Chondrocyte (in vitro differentiated cells): ENCODE data around the gene ERN2. TPM values are rescaled to one million over a fixed set of nuclear protein-coding genes. Genes with fewer than 3 reads are reported as not detected.

Source experiments
- DNase-seq: peaks from one replicate; pipeline ENCODE4 v3.0.0; 2021; ENCODE audit warnings: mixed read lengths, low spot score
- H3K27ac Mint-ChIP-seq: one replicate; pipeline ENCODE4 v1.8.0; 2021; ENCODE audit warnings: mild to moderate bottlenecking, moderate library complexity, mixed read lengths; ENCODE audit not compliant: unreplicated experiment
- H3K27me3 Mint-ChIP-seq: 2 replicates; pipeline ENCODE4 v1.8.0; 2021; ENCODE audit warnings: low read depth, mixed read lengths
- H3K36me3 Mint-ChIP-seq: 2 replicates; pipeline ENCODE4 v1.8.0; 2021; ENCODE audit warnings: low read depth, mixed read lengths
- H3K4me1 Mint-ChIP-seq: 2 replicates; pipeline ENCODE4 v1.8.0; 2021; ENCODE audit warnings: low read depth, mild to moderate bottlenecking, mixed read lengths
- H3K4me3 Mint-ChIP-seq: one replicate; pipeline ENCODE4 v1.8.0; 2021; ENCODE audit warnings: mild to moderate bottlenecking, moderate library complexity, mixed read lengths; ENCODE audit not compliant: unreplicated experiment
- H3K9me3 Mint-ChIP-seq: 2 replicates; pipeline ENCODE4 v1.8.0; 2021; ENCODE audit warnings: low read depth, mixed read lengths
- total RNA-seq: library from RNA; stranded (reverse); gene quantifications from 3 replicates; pipeline ENCODE4 v1.2.1, GENCODE V29; 2021
- TF ChIP-seq, protein P1 (sequence below): fragments of 200-600 bp; sonication (generic); IDR thresholded peaks from 2 replicates; pipeline ENCODE4 v1.5.0; 2021; ENCODE audit warnings: antibody characterized with exemption, mild to moderate bottlenecking, moderate library complexity

The ERN2 gene
- total RNA-seq, 1 donor from 2014 or later, result not detected

DNA sequence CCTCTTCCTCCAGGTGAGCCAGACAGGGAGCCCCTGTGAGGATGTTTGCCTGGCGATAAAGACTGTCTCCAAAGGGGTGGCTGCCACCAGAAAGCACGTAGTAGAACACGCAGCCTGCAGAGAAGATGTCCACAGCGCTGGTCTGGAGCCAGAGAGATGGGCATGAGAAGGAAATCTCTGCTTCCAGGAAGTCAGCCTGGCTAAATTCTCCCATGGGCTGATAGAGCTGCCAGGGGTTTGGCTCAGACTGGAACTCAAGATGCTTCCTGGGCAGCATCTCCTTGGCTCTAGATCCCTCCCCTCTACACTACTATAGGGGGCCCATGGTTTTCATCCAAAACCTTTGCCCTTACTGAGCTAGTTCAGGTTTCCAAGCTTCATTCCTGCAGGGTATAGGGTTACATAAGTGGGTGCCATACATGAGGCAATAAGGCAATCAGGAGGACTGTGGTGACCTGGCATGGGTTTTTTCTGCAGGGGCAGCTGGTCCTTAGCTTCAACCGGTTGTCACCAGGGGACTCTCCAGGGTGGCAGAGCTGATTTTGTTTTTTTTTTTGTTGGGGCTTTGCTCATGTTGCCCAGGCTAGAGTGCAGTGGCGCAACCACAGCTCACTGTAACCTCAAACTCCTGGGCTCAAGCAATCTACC, 20.7 kb downstream of the ERN2 start:
- no peak for DNase-seq
- no peaks in the 10 kb centered on the region for H3K9me3 Mint-ChIP-seq
- TF ChIP-seq, protein P1, sequence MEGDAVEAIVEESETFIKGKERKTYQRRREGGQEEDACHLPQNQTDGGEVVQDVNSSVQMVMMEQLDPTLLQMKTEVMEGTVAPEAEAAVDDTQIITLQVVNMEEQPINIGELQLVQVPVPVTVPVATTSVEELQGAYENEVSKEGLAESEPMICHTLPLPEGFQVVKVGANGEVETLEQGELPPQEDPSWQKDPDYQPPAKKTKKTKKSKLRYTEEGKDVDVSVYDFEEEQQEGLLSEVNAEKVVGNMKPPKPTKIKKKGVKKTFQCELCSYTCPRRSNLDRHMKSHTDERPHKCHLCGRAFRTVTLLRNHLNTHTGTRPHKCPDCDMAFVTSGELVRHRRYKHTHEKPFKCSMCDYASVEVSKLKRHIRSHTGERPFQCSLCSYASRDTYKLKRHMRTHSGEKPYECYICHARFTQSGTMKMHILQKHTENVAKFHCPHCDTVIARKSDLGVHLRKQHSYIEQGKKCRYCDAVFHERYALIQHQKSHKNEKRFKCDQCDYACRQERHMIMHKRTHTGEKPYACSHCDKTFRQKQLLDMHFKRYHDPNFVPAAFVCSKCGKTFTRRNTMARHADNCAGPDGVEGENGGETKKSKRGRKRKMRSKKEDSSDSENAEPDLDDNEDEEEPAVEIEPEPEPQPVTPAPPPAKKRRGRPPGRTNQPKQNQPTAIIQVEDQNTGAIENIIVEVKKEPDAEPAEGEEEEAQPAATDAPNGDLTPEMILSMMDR, result no peak
- peaks cover 25% of the 10 kb centered on the region for H3K36me3 Mint-ChIP-seq
- H3K4me1 Mint-ChIP-seq, result peaks cover 9% of the 10 kb centered on the region
- H3K27me3 Mint-ChIP-seq, result no peaks in the 10 kb centered on the region
- H3K4me3 Mint-ChIP-seq, result no peak overlapping the region
- H3K27ac Mint-ChIP-seq, result no peak overlapping the region

DNA sequence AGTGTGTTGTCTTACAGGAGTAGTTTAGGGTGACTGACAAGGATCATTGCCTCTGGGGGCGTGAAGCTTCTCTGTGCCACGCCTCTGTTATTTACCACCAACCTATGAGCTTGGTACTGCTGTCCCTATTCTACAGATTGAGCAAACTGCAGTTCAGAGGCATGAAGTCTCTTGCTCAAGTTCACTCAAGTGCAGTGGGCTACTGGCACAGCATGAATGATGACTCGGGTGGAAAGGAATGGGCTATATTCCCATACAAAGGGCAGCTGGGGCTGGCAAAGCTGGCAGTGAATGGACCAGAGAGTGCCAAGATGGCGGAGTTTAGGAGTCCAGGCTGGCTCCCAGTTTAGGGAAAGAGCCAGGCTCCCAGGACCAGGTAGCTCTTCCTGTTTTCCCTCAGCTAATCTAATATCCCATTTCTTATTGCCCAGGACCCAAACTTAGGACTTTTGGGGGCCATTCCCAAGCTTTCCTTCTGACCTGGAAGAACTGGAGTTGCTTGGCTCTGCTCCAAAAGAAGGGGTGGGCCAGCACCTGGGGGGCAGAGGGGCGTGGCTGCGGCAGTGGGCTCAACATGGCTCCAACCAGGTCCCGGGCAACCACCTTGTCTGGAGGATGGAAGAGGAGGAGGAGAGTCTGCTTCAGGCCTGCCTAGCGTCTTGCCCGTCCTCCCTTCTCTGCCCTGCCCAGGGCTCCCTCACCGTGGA, 21.4 kb downstream of the ERN2 start:
- Mint-ChIP-seq H3K4me3 (no peak overlapping the region), H3K4me1 (peaks cover 9% of the 10 kb centered on the region), H3K27ac (no peak overlapping the region), H3K27me3 (no peaks in the 10 kb centered on the region), H3K9me3 (no peaks in the 10 kb centered on the region), H3K36me3 (peaks cover 29% of the 10 kb centered on the region)
- no peak for DNase-seq
- TF ChIP-seq, protein P1, result no peak

DNA sequence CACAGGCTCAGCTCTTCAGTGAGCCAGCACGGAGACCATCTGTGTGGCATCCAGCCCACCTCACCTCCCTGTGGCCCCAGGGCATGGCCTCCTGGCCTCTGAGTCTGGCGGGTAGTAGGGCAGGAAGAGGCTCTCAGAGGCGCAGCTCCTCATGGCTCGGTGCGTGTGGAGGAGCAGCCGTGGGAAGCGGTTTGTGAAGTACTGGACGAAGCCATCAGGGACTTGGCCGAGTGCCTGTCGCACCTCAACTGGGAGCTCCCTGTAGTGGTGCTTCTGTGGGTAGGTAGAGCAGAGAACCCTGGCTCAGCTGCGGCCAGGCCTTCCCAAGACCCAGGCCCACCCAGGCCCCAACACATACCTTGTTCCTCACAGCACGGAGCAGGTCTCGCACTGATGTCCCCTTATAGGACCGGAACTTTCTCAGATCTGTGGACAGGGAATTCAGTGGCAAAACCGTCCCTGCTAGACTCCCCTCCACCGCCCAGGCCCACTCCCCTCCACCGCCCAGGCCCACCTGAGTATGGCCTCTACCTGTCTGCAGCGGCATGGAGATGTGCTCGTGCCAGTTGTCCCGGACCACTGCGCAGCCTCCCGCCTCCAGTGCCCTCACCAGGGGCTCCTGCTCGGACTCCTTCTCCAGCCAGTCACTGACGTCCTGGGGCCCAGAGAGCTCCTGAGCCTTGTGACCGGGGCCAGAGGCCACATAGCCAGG, 22.1 kb downstream of the ERN2 start:
- H3K36me3 Mint-ChIP-seq, result peaks cover 29% of the 10 kb centered on the region
- no peak overlapping the region for H3K27ac Mint-ChIP-seq
- H3K27me3 Mint-ChIP-seq, result no peaks in the 10 kb centered on the region
- H3K4me3 Mint-ChIP-seq, result no peak overlapping the region
- H3K4me1 Mint-ChIP-seq, result peaks cover 9% of the 10 kb centered on the region
- H3K9me3 Mint-ChIP-seq, result no peaks in the 10 kb centered on the region
- DNase-seq, result no peak
- TF ChIP-seq, protein P1, result no peak

DNA sequence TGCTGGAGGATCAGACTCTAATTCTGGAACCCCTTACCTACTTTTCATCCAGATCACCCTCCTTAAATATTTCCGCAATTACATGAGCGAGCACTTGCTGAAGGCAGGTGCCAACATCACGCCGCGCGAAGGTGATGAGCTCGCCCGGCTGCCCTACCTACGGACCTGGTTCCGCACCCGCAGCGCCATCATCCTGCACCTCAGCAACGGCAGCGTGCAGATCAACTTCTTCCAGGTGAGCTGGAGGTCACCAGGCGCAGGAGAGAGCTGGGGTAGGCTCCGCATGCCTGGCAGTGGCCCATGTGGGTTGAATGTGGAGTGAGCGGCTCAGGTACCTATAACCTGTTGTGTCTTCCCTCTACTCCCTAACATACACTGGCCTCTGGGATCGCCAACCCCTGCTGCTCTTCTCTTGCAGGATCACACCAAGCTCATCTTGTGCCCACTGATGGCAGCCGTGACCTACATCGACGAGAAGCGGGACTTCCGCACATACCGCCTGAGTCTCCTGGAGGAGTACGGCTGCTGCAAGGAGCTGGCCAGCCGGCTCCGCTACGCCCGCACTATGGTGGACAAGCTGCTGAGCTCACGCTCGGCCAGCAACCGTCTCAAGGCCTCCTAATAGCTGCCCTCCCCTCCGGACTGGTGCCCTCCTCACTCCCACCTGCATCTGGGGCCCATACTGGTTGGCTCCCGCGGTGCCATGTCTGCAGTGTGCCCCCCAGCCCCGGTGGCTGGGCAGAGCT, 23.4 kb downstream of the ERN2 start:
- peaks cover 4% of the 10 kb centered on the region for H3K4me1 Mint-ChIP-seq
- H3K4me3 Mint-ChIP-seq, result no peak overlapping the region
- TF ChIP-seq, protein P1, result no peak
- peaks cover 31% of the 10 kb centered on the region for H3K36me3 Mint-ChIP-seq
- H3K27ac Mint-ChIP-seq, result no peak overlapping the region
- H3K9me3 Mint-ChIP-seq, result no peaks in the 10 kb centered on the region
- no peak for DNase-seq
- H3K27me3 Mint-ChIP-seq, result no peaks in the 10 kb centered on the region
